Panc1 (cell line): Measurements from ENCODE around the gene TANGO6. TPM values are rescaled to one million over a fixed set of nuclear protein-coding genes. Genes with fewer than 3 reads are reported as not detected.

Source experiments
- ATAC-seq: fragments of 200-7000 bp; cut with Tn5 transposase; 2 replicates; pipeline ENCODE4 v1.9.1; 2020; ENCODE audit warnings: mild to moderate bottlenecking, moderate library complexity
- BruUV-seq: library from RNA; stranded (reverse); fragments of 400-500 nt; replicated peaks from 2 replicates; lab custom pipeline; 2021; lab: Mats Ljungman, UMichigan
- CTCF ChIA-PET: fragments of 300-600 bp; sonication (Branson Sonifier 250); formaldehyde crosslinking; loops from one replicate; lab custom pipeline; 2022; ENCODE audit warnings: antibody characterized with exemption; lab: Charles Lee
- POLR2A ChIA-PET: fragments of 300-600 bp; sonication (Branson Sonifier 250); formaldehyde crosslinking; loops from one replicate; lab custom pipeline; 2022; ENCODE audit warnings: antibody characterized with exemption; lab: Charles Lee
- DNase-seq: peaks from one replicate; pipeline ENCODE4 v3.0.0-alpha.2; 2010; ENCODE audit warnings: low read depth, low spot score
- H3K27ac ChIP-seq: 2 replicates; pipeline ENCODE4 v1.5.1; 2011; ENCODE audit warnings: mild to moderate bottlenecking, low read length, inconsistent platforms
- H3K27me3 ChIP-seq: fragments of 200-500 bp; sonication (Bioruptor generic); 2 replicates; pipeline ENCODE4 v1.6.0; 2014; ENCODE audit warnings: low read length, inconsistent platforms; ENCODE audit not compliant: control insufficient read depth, insufficient read depth
- H3K36me3 ChIP-seq: fragments of 200-500 bp; sonication (Bioruptor generic); 2 replicates; pipeline ENCODE4 v1.5.1; 2014; ENCODE audit warnings: inconsistent platforms, mild to moderate bottlenecking, low read length, moderate library complexity; ENCODE audit not compliant: control insufficient read depth, insufficient read depth
- H3K4me1 ChIP-seq: 2 replicates; pipeline ENCODE4 v1.5.1; 2011; ENCODE audit warnings: inconsistent platforms, mild to moderate bottlenecking, low read length, moderate library complexity; ENCODE audit not compliant: control insufficient read depth, insufficient read depth
- H3K4me3 ChIP-seq, 2 experiments: 2 replicates each; pipeline ENCODE4 v1.5.1; 2011 to 2012; ENCODE audit warnings: low read depth in 2 of 2, low read length in 2 of 2, mild to moderate bottlenecking in 2 of 2, inconsistent platforms in 1 of 2, moderate library complexity in 1 of 2
- H3K9me3 ChIP-seq: fragments of 200-500 bp; sonication (Bioruptor generic); 2 replicates; pipeline ENCODE4 v1.5.1; 2014; ENCODE audit warnings: low read depth, mild to moderate bottlenecking, inconsistent platforms, low read length, moderate library complexity; ENCODE audit not compliant: control insufficient read depth, insufficient read depth
- CTCF ChIP-seq: fragments of 450-650 bp; IDR thresholded peaks from 2 replicates; pipeline ENCODE4 v1.5.1; 2017; ENCODE audit warnings: mild to moderate bottlenecking
- POLR2AphosphoS5 ChIP-seq: IDR thresholded peaks from 2 replicates; pipeline ENCODE4 v1.6.1; 2012; ENCODE audit warnings: mild to moderate bottlenecking, low read depth, low read length, moderate library complexity
- REST ChIP-seq, 2 experiments: IDR thresholded peaks; 2 replicates each; pipeline ENCODE4 v1.6.1; 2011 to 2012; ENCODE audit warnings: low read depth in 2 of 2, control low read depth in 1 of 2, low read length in 1 of 2, mild to moderate bottlenecking in 1 of 2, moderate library complexity in 1 of 2; ENCODE audit not compliant: insufficient read depth in 1 of 2
- SIN3A ChIP-seq: IDR thresholded peaks from 2 replicates; pipeline ENCODE4 v1.6.1; 2012; ENCODE audit warnings: low read depth, mild to moderate bottlenecking, low read length, moderate library complexity, borderline replicate concordance; ENCODE audit not compliant: insufficient read depth
- TCF7L2 ChIP-seq: IDR thresholded peaks from 2 replicates; pipeline ENCODE4 v1.6.1; 2011; ENCODE audit warnings: mild to moderate bottlenecking, low read depth, low read length, inconsistent platforms
- in situ Hi-C: cut with HindIII; loops from 2 replicates; pipeline ENCODE4 v1.10.0; 2016; ENCODE audit warnings: low sequenced_read_pairs, low pct_unique_long_range_greater_than_20kb
- intact Hi-C: fragments of 100-400 bp; cut with micrococcal nuclease; formaldehyde crosslinking; loops from one replicate; pipeline ENCODE4 v1.10.0; 2022; ENCODE audit not compliant: unreplicated experiment
- total RNA-seq: library from RNA; stranded (reverse); gene quantifications from one replicate; pipeline ENCODE4 v1.2.1, GENCODE V29; 2021; ENCODE audit not compliant: unreplicated experiment

Gene TANGO6
- total RNA-seq, 1 experiment from 2014 or later = 11.0 TPM

- Histone ChIP-seq H3K27me3 (no peaks in the 10 kb centered on the region), H3K4me1 (peaks cover 28% of the 10 kb centered on the region), H3K27ac (no peak overlapping the region), H3K36me3 (no peaks in the 10 kb centered on the region), H3K4me3 (no peak overlapping the region), H3K9me3 (no peaks in the 10 kb centered on the region)
- peak; percentile 80 for DNase-seq
- no TSS peak for BruUV-seq
- intact Hi-C loops = no loop called here
- ATAC-seq = peak; percentile 76
- in situ Hi-C loops = no loop called here
- ChIA-PET CTCF (no interaction called here), POLR2A (no interaction called here)
- no peak for TF ChIP-seq POLR2AphosphoS5
- TF ChIP-seq TCF7L2 = no peak
- no peak for TF ChIP-seq SIN3A
- TF ChIP-seq CTCF = no peak
- TF ChIP-seq REST (IDR thresholded peaks at IDR 0.05; ENCODE audit: insufficient read depth in 1 of 2, low read depth in 2 of 2, low read length in 1 of 2) = no peak
Observed at GRCh38 chr16:69077251-69077650, 233.9 kb downstream of the TANGO6 start.

GRCh38 chr16:69078073-69078472 lies 234.7 kb downstream of the TANGO6 start:
- ChIA-PET POLR2A (no interaction called here), CTCF (no interaction called here)
- Histone ChIP-seq H3K9me3 (no peaks in the 10 kb centered on the region), H3K27ac (no peak overlapping the region), H3K4me1 (peaks cover 20% of the 10 kb centered on the region), H3K27me3 (no peaks in the 10 kb centered on the region), H3K4me3 (no peak overlapping the region), H3K36me3 (no peaks in the 10 kb centered on the region)
- DNase-seq (no peak), ATAC-seq (no peak)
- intact Hi-C loops (no loop called here), in situ Hi-C loops (no loop called here)
- BruUV-seq = no TSS peak
- TF ChIP-seq SIN3A (no peak), POLR2AphosphoS5 (no peak), TCF7L2 (no peak), REST (IDR thresholded peaks at IDR 0.05; ENCODE audit: insufficient read depth in 1 of 2, low read depth in 2 of 2, low read length in 1 of 2) (no peak), CTCF (no peak)
